Hepatocyte (in vitro differentiated cells): ENCODE results near the gene MTX3. TPM values are rescaled to one million over a fixed set of nuclear protein-coding genes. Genes with fewer than 3 reads are reported as not detected.
A peak's percentile ranks its signal among the peaks of the same experiment; 100 is the strongest.

Experiments used
- DNase-seq: peaks from one replicate; pipeline ENCODE4 v3.0.0-alpha.2; 2016; ENCODE audit warnings: low spot score
- H2AFZ ChIP-seq: fragments of 200-600 bp; sonication (generic); 2 replicates; pipeline ENCODE4 v1.6.0; 2016; ENCODE audit warnings: antibody characterized with exemption, mild to moderate bottlenecking
- H3K27ac ChIP-seq: fragments of 200-600 bp; sonication (generic); 2 replicates; pipeline ENCODE4 v1.5.1; 2016; ENCODE audit warnings: mild to moderate bottlenecking
- H3K27me3 ChIP-seq: fragments of 200-600 bp; sonication (generic); 2 replicates; pipeline ENCODE4 v1.6.1; 2016
- H3K36me3 ChIP-seq: fragments of 200-600 bp; sonication (generic); replicated peaks from 2 replicates; pipeline ENCODE4 v1.5.1; 2016; ENCODE audit warnings: low read depth; ENCODE audit not compliant: insufficient read depth
- H3K4me1 ChIP-seq: fragments of 200-600 bp; sonication (generic); 2 replicates; pipeline ENCODE4 v1.5.1; 2016; ENCODE audit warnings: mild to moderate bottlenecking, moderate library complexity; ENCODE audit not compliant: insufficient read depth
- H3K4me2 ChIP-seq: fragments of 200-600 bp; sonication (generic); 2 replicates; pipeline ENCODE4 v1.6.0; 2016
- H3K4me3 ChIP-seq: fragments of 200-600 bp; sonication (generic); 2 replicates; pipeline ENCODE4 v1.5.1; 2016; ENCODE audit warnings: mild to moderate bottlenecking
- H3K79me2 ChIP-seq: fragments of 200-600 bp; sonication (generic); 2 replicates; pipeline ENCODE4 v1.6.0; 2017; ENCODE audit warnings: mild to moderate bottlenecking
- H3K9me2 ChIP-seq: fragments of 200-600 bp; sonication (generic); replicated peaks from 2 replicates; pipeline ENCODE4 v1.6.0; 2017; ENCODE audit warnings: mild to moderate bottlenecking; ENCODE audit not compliant: insufficient read depth
- H3K9me3 ChIP-seq: fragments of 200-600 bp; sonication (generic); 2 replicates; pipeline ENCODE4 v1.5.1; 2016; ENCODE audit warnings: low read depth, mild to moderate bottlenecking
- H4K20me1 ChIP-seq: fragments of 200-600 bp; sonication (generic); 2 replicates; pipeline ENCODE4 v1.6.0; 2016; ENCODE audit warnings: mild to moderate bottlenecking; ENCODE audit not compliant: insufficient read depth, poor library complexity, severe bottlenecking
- CTCF ChIP-seq: fragments of 200-600 bp; sonication (generic); IDR thresholded peaks from 2 replicates; pipeline ENCODE4 v1.5.1; 2016; ENCODE audit warnings: antibody characterized with exemption, mild to moderate bottlenecking; ENCODE audit not compliant: poor library complexity
- EZH2 ChIP-seq: fragments of 200-600 bp; sonication (generic); IDR thresholded peaks from 2 replicates; pipeline ENCODE4 v1.6.1; 2016; ENCODE audit warnings: antibody characterized with exemption, mild to moderate bottlenecking, borderline replicate concordance
- EZH2phosphoT487 ChIP-seq: fragments of 200-600 bp; sonication (generic); IDR thresholded peaks from one replicate; pipeline ENCODE4 v1.6.1; 2018; ENCODE audit warnings: antibody characterized with exemption, mild to moderate bottlenecking, low read depth, moderate library complexity; ENCODE audit not compliant: unreplicated experiment, severe bottlenecking
- WGBS: methylation state at CpG from one replicate; pipeline ENCODE4 v1.1.6; 2016; ENCODE audit warnings: low lambda C conversion rate; ENCODE audit errors: missing lambda C conversion rate; 5-methylcytosine and 5-hydroxymethylcytosine counted together
- polyA plus RNA-seq: library from polyadenylated mRNA; unstranded; fragments of >200 nt; fragmentation: Nextera tagmentation; extraction: Ambion mirVana; gene quantifications from 2 replicates; pipeline ENCODE4 v1.2.1, GENCODE V29; 2016
- total RNA-seq: library from RNA; depleted of rRNA; stranded (reverse); fragments of >200 nt; gene quantifications from 2 replicates; pipeline ENCODE4 v1.2.3, GENCODE V29; 2014

MTX3 gene
- total RNA-seq, result 16.1 and 18.7 TPM in 2 replicates
- polyA plus RNA-seq, result 4.0 and 4.8 TPM in 2 replicates

GRCh38 chr5:79990598-79991507 is at the start of gene MTX3:
TSS of gene MTX3 (minus strand) at chr5:79991262. CDS start at chr5:79991238, 24 bp downstream.
- H3K27me3 ChIP-seq, result no peaks in the 10 kb centered on the region
- H3K4me3 ChIP-seq, result peak within 1 kb of the TSS; percentile 89
- H3K79me2 ChIP-seq, result peaks cover 4% of the 10 kb centered on the region
- no peaks in the 10 kb centered on the region for H3K9me2 ChIP-seq
- H3K27ac ChIP-seq, result peak within 1 kb of the TSS; percentile 81
- DNase-seq, result peak; percentile 91
- no peaks in the 10 kb centered on the region for H3K36me3 ChIP-seq
- no peaks in the 10 kb centered on the region for H4K20me1 ChIP-seq
- H3K4me1 ChIP-seq, result peaks cover 7% of the 10 kb centered on the region
- H3K9me3 ChIP-seq, result no peaks in the 10 kb centered on the region
- peak within 1 kb of the TSS; percentile 78 for H3K4me2 ChIP-seq
- TF ChIP-seq EZH2, result no peak
- TF ChIP-seq EZH2phosphoT487, result no peak
- no peak for TF ChIP-seq CTCF
- WGBS, result 1% methylated on average over 45 of the region's 50 CpGs
- peak within 1 kb of the TSS; percentile 78 for H2AFZ ChIP-seq

- H3K27me3 ChIP-seq, result peaks cover 53% of the 10 kb centered on the region
- H3K27ac ChIP-seq, result no peak overlapping the region
- H3K9me3 ChIP-seq, result no peaks in the 10 kb centered on the region
- no peak overlapping the region for H2AFZ ChIP-seq
- TF ChIP-seq CTCF (no peak), EZH2 (no peak), EZH2phosphoT487 (no peak)
- H3K79me2 ChIP-seq, result no peaks in the 10 kb centered on the region
- H3K4me1 ChIP-seq, result no peaks in the 10 kb centered on the region
- H3K9me2 ChIP-seq, result no peaks in the 10 kb centered on the region
- no peak overlapping the region for H3K4me3 ChIP-seq
- no peaks in the 10 kb centered on the region for H3K36me3 ChIP-seq
- DNase-seq, result no peak
- WGBS, result 72% methylated on average over 2 of the region's 2 CpGs
- H3K4me2 ChIP-seq, result no peak overlapping the region
- no peaks in the 10 kb centered on the region for H4K20me1 ChIP-seq
These were observed 48.6 kb upstream of the MTX3 start for GRCh38 chr5:80039650-80040049.

- H3K27me3 ChIP-seq, result peaks cover 68% of the 10 kb centered on the region
- H3K79me2 ChIP-seq, result no peaks in the 10 kb centered on the region
- H3K9me2 ChIP-seq, result no peaks in the 10 kb centered on the region
- WGBS, result 76% methylated on average over 5 of the region's 5 CpGs
- H4K20me1 ChIP-seq, result no peaks in the 10 kb centered on the region
- DNase-seq, result no peak
- no peaks in the 10 kb centered on the region for H3K36me3 ChIP-seq
- no peak overlapping the region for H2AFZ ChIP-seq
- no peaks in the 10 kb centered on the region for H3K4me1 ChIP-seq
- no peaks in the 10 kb centered on the region for H3K9me3 ChIP-seq
- no peak overlapping the region for H3K4me2 ChIP-seq
- TF ChIP-seq CTCF (no peak), EZH2 (no peak), EZH2phosphoT487 (no peak)
- no peak overlapping the region for H3K4me3 ChIP-seq
- H3K27ac ChIP-seq, result no peak overlapping the region
These were observed 46.3 kb upstream of the MTX3 start for GRCh38 chr5:80037366-80037765.
